GM12878 (cell line): ENCODE data around the gene MGLL. TPM values are rescaled to one million over a fixed set of nuclear protein-coding genes. Genes with fewer than 3 reads are reported as not detected.

ENCODE experiments used
- ATAC-seq: fragments of 200-7000 bp; cut with Tn5 transposase; 3 replicates; pipeline ENCODE4 v1.9.1; 2020; ENCODE audit warnings: mild to moderate bottlenecking, moderate library complexity
- BruUV-seq: library from RNA; stranded (reverse); fragments of 400-500 nt; replicated peaks from 2 replicates; lab custom pipeline; 2021; lab: Mats Ljungman, UMichigan
- CTCF ChIA-PET: fragments of 300-600 bp; sonication (Branson Sonifier 250); formaldehyde crosslinking; extraction: SDS; loops from one replicate; lab custom pipeline; 2021; ENCODE audit warnings: inconsistent platforms; lab: Yijun Ruan, JAX
- POLR2A ChIA-PET: fragments of 350-600 bp; formaldehyde crosslinking; extraction: SDS; loops from one replicate; lab custom pipeline; 2021; ENCODE audit warnings: inconsistent platforms; lab: Charles Lee
- RAD21 ChIA-PET: fragments of 300-600 bp; sonication (Branson Sonifier 250); formaldehyde crosslinking; loops from one replicate; lab custom pipeline; 2023; ENCODE audit warnings: antibody characterized with exemption; ENCODE audit not compliant: unreplicated experiment; lab: Charles Lee
- SMC1A ChIA-PET: fragments of 300-600 bp; sonication (Branson Sonifier 250); formaldehyde crosslinking; loops from one replicate; lab custom pipeline; 2023; ENCODE audit not compliant: unreplicated experiment, uncharacterized antibody; lab: Charles Lee
- DNase-seq: peaks from one replicate; pipeline ENCODE4 v3.0.0-alpha.2; 2011; ENCODE audit warnings: low read depth, low spot score
- FAIRE-seq: peaks from 3 replicates; lab custom pipeline; 2011; peaks lifted over from hg19 to GRCh38; lab: Jason Lieb, UNC
- H2AFZ ChIP-seq: 2 replicates; pipeline ENCODE4 v1.6.0; 2011; ENCODE audit warnings: low read depth, low read length, control low read depth; ENCODE audit not compliant: control insufficient read depth
- H3K27ac ChIP-seq: 2 replicates; pipeline ENCODE4 v1.5.1; 2011; ENCODE audit warnings: control low read depth; ENCODE audit not compliant: control insufficient read depth, insufficient read depth
- H3K27me3 ChIP-seq, 2 experiments: replicated peaks in 1 of 2; 2 replicates each; pipeline versions ENCODE4 v1.6.0 to v1.6.1; 2011; ENCODE audit warnings: low read length in 1 of 2; ENCODE audit not compliant: control insufficient read depth in 2 of 2, insufficient read depth in 2 of 2
- H3K36me3 ChIP-seq, 2 experiments: 2 replicates each; pipeline ENCODE4 v1.5.1; 2011; ENCODE audit warnings: low read length in 1 of 2; ENCODE audit not compliant: control insufficient read depth in 2 of 2, insufficient read depth in 2 of 2
- H3K4me1 ChIP-seq: 2 replicates; pipeline ENCODE4 v1.6.1; 2011; ENCODE audit warnings: mild to moderate bottlenecking, low read length, moderate library complexity, mixed read lengths; ENCODE audit not compliant: control insufficient read depth, insufficient read depth
- H3K4me2 ChIP-seq: 2 replicates; pipeline ENCODE4 v1.6.0; 2011; ENCODE audit warnings: control low read depth; ENCODE audit not compliant: control insufficient read depth, insufficient read depth
- H3K4me3 ChIP-seq: fragments of 200-600 bp; sonication (generic); 2 replicates; pipeline ENCODE4 v1.5.1; 2016
- H3K79me2 ChIP-seq: 2 replicates; pipeline ENCODE4 v1.6.0; 2011; ENCODE audit warnings: low read length; ENCODE audit not compliant: control insufficient read depth, insufficient read depth
- H3K9ac ChIP-seq: 2 replicates; pipeline ENCODE4 v1.8.0; 2011; ENCODE audit warnings: low read length, control low read depth, mixed read lengths; ENCODE audit not compliant: control insufficient read depth, insufficient read depth
- H3K9me3 ChIP-seq: replicated peaks from 3 replicates; pipeline ENCODE4 v1.5.1; 2011; ENCODE audit warnings: mild to moderate bottlenecking, low read length; ENCODE audit not compliant: control insufficient read depth, insufficient read depth
- H4K20me1 ChIP-seq: 2 replicates; pipeline ENCODE4 v1.6.0; 2011; ENCODE audit not compliant: control insufficient read depth, insufficient read depth
- FOXM1 ChIP-seq: IDR thresholded peaks from 2 replicates; pipeline ENCODE4 v1.6.1; 2012; ENCODE audit warnings: low read depth, mild to moderate bottlenecking, inconsistent platforms, low read length, moderate library complexity
- LARP7 ChIP-seq: fragments of 450-650 bp; IDR thresholded peaks from 2 replicates; pipeline ENCODE4 v1.6.1; 2017; ENCODE audit warnings: mild to moderate bottlenecking
- MTA2 ChIP-seq: fragments of 450-650 bp; IDR thresholded peaks from 2 replicates; pipeline ENCODE4 v1.6.1; 2016; ENCODE audit warnings: low read depth, mild to moderate bottlenecking, moderate library complexity
- SMARCA5 ChIP-seq: fragments of 450-650 bp; IDR thresholded peaks from 2 replicates; pipeline ENCODE4 v1.6.1; 2017; ENCODE audit warnings: mild to moderate bottlenecking
- ZBTB4 ChIP-seq: fragments of 450-650 bp; formaldehyde crosslinking; IDR thresholded peaks from 2 replicates; pipeline ENCODE4 v1.4.0; 2022; ENCODE audit warnings: mild to moderate bottlenecking, moderate library complexity
- WGBS: methylation state at CpG from one replicate; pipeline ENCODE4 v1.1.6; 2016; ENCODE audit warnings: low lambda C conversion rate; ENCODE audit not compliant: insufficient replicate concordance, insufficient coverage; ENCODE audit errors: missing lambda C conversion rate; 5-methylcytosine and 5-hydroxymethylcytosine counted together
- in situ Hi-C: fragments of 300-500 bp; cut with MboI; formaldehyde crosslinking; loops from 9 replicates; pipeline ENCODE4 v1.14.3; 2018; ENCODE audit warnings: mixed read lengths
- intact Hi-C: fragments of 100-400 bp; cut with micrococcal nuclease; formaldehyde crosslinking; loops from one replicate; pipeline ENCODE4 v1.14.2; 2022; ENCODE audit not compliant: unreplicated experiment
- polyA plus RNA-seq, 11 experiments: library from polyadenylated mRNA; depleted of rRNA in 4 of 11; unstranded in 6 of 11; stranded (reverse) in 5 of 11; fragments of >200 nt; fragmentation: Nextera tagmentation in 4 of 11; fragmentation: Illumina TruSeq in 1 of 11; extraction: Ambion mirVana in 4 of 11; extraction: Trizol in 1 of 11; gene quantifications; 1 replicate in 1 of 11; 2 replicates in 10 of 11; pipeline versions ENCODE4 v1.2.1 to v1.2.3, GENCODE V29; 2011 to 2016; ENCODE audit warnings: inconsistent platforms in 2 of 11, missing spikeins in 2 of 11, low read depth in 1 of 11
- total RNA-seq, 4 experiments: library from RNA; depleted of rRNA in 3 of 4; stranded (reverse); fragments of >200 nt in 3 of 4; fragmentation: Illumina TruSeq in 1 of 4; extraction: Trizol in 1 of 4; gene quantifications; 2 replicates each; pipeline versions ENCODE4 v1.2.1 to v1.2.3, GENCODE V29; 2013 to 2021

The MGLL gene
- total and polyA plus RNA-seq, 10 of the 15 experiments (the other 5 are each of a cell fraction or from before 2014, with no cell fraction given): 44.9 to 177 (median 72.9) TPM

GRCh38 chr3:127801731-127802313 lies 20.5 kb downstream of the MGLL start:
- Histone ChIP-seq H3K27ac (no peak overlapping the region), H3K9me3 (no peaks in the 10 kb centered on the region), H2AFZ (no peak overlapping the region), H3K79me2 (peaks cover 3% of the 10 kb centered on the region; the same call in 1 of the 2 replicates), H3K4me2 (no peak overlapping the region), H3K4me1 (peaks cover 4% of the 10 kb centered on the region), H3K9ac (no peak overlapping the region), H4K20me1 (no peaks in the 10 kb centered on the region), H3K27me3 (no peaks in the 10 kb centered on the region), H3K4me3 (no peak overlapping the region), H3K36me3 (peaks cover 8 to 12% of the 10 kb centered on the region in 2 experiments; a peak in 3 of 4 replicates)
- no TSS peak for BruUV-seq
- TF ChIP-seq SMARCA5 (no peak), MTA2 (no peak), FOXM1 (no peak), ZBTB4 (CRISPR knock-in tag) (no peak), LARP7 (no peak)
- DNase-seq: no peak
- ChIA-PET SMC1A (no interaction called here), POLR2A (no interaction called here), RAD21 (no interaction called here), CTCF (interaction anchor here (0.6 kb wide), 1 partner anchor 289 kb away, joined by 3 read pairs; no protein-coding TSS in a partner anchor)
- WGBS: 94% methylated on average over 3 of the region's 3 CpGs
- in situ Hi-C loops (no loop called here), intact Hi-C loops (no loop called here)
- ATAC-seq: no peak
- FAIRE-seq: no peak
